PFSK-1 (cell line): ENCODE results near the gene C1orf105.

ENCODE experiments used
- POLR2AphosphoS5 ChIP-seq: IDR thresholded peaks from 2 replicates; pipeline ENCODE4 v1.6.1; 2012; ENCODE audit warnings: low read depth, mild to moderate bottlenecking, control low read depth, low read length, moderate library complexity
- REST ChIP-seq, 2 experiments: IDR thresholded peaks; 2 replicates each; pipeline versions ENCODE4 v1.6.1 to v1.8.0; 2011 to 2012; ENCODE audit warnings: low read depth in 2 of 2, low read length in 2 of 2, control low read depth in 1 of 2, inconsistent platforms in 1 of 2, mild to moderate bottlenecking in 1 of 2, moderate library complexity in 1 of 2; ENCODE audit not compliant: insufficient read depth in 1 of 2
- SIN3A ChIP-seq: IDR thresholded peaks from 2 replicates; pipeline ENCODE4 v1.6.1; 2012; ENCODE audit warnings: mild to moderate bottlenecking, low read length, moderate library complexity, borderline replicate concordance; ENCODE audit not compliant: insufficient read depth

GRCh38 chr1:172411791-172412338, 8.6 kb upstream of the C1orf105 start:
- TF ChIP-seq POLR2AphosphoS5 (no peak), REST (IDR thresholded peaks at IDR 0.05; ENCODE audit: insufficient read depth in 1 of 2, low read depth in 2 of 2, low read length in 2 of 2) (no peak), SIN3A (no peak)
